GM18951 (cell line): ENCODE results near the gene TRPC1.
"Not testable (repeated sequence)": the region's sequence is repeated elsewhere in the genome, so short reads cannot be mapped to it uniquely, and the experiment has no call there.

Experiments used
- POLR2A ChIP-seq: IDR thresholded peaks from 4 replicates; pipeline ENCODE4 v1.6.1; 2011; ENCODE audit warnings: mild to moderate bottlenecking; ENCODE audit not compliant: insufficient read length, insufficient read depth; ENCODE audit errors: extremely low read depth
- in situ Hi-C: fragments of 300-500 bp; cut with MboI; formaldehyde crosslinking; loops from one replicate; pipeline ENCODE4 v1.12.0; 2022; ENCODE audit warnings: low sequenced_read_pairs, mixed read lengths, inconsistent platforms; ENCODE audit not compliant: unreplicated experiment

Gene TRPC1

GRCh38 chr3:142723968-142724681 lies at the start of gene TRPC1:
TRPC1 (plus strand) TSS chr3:142724034; CDS start chr3:142724560, 526 bp downstream.
- peak; percentile 66 for TF ChIP-seq POLR2A
- in situ Hi-C loops, result no loop called here

- TF ChIP-seq POLR2A, result no peak
- in situ Hi-C loops, result no loop called here
Measured at GRCh38 chr3:142676151-142676550, 47.7 kb upstream of the TRPC1 start.

GRCh38 chr3:142680710-142681109 lies 43.1 kb upstream of the TRPC1 start:
- in situ Hi-C loops, result no loop called here

GRCh38 chr3:142690613-142691012 lies 33.2 kb upstream of the TRPC1 start:
- in situ Hi-C loops, result no loop called here

More at GRCh38 chr3:142680710-142681109, 43.1 kb upstream of the TRPC1 start:
- TF ChIP-seq POLR2A, result no peak

GRCh38 chr3:142691527-142691926 lies 32.3 kb upstream of the TRPC1 start:
- no peak for TF ChIP-seq POLR2A
- in situ Hi-C loops, result no loop called here

More at GRCh38 chr3:142690613-142691012, 33.2 kb upstream of the TRPC1 start:
- TF ChIP-seq POLR2A, result no peak

- in situ Hi-C loops, result no loop called here
Measured at GRCh38 chr3:142693136-142693853, 30.5 kb upstream of the TRPC1 start.

GRCh38 chr3:142694225-142694624 lies 29.6 kb upstream of the TRPC1 start:
- in situ Hi-C loops, result no loop called here
- TF ChIP-seq POLR2A, result no peak

More at GRCh38 chr3:142693136-142693853, 30.5 kb upstream of the TRPC1 start:
- no peak for TF ChIP-seq POLR2A

- in situ Hi-C loops, result no loop called here
- no peak for TF ChIP-seq POLR2A
Measured at GRCh38 chr3:142705198-142705597, 18.6 kb upstream of the TRPC1 start.

GRCh38 chr3:142706321-142707127 lies 17.3 kb upstream of the TRPC1 start:
- in situ Hi-C loops, result no loop called here
- no peak for TF ChIP-seq POLR2A

- in situ Hi-C loops, result no loop called here
- TF ChIP-seq POLR2A, result no peak
Measured at GRCh38 chr3:142709207-142709606, 14.6 kb upstream of the TRPC1 start.

GRCh38 chr3:142714882-142715281 lies 9.0 kb upstream of the TRPC1 start:
- in situ Hi-C loops, result not testable (repeated sequence)

- in situ Hi-C loops, result no loop called here
- TF ChIP-seq POLR2A, result no peak
Measured at GRCh38 chr3:142716102-142716501, 7.7 kb upstream of the TRPC1 start.

GRCh38 chr3:142723665-142723967 lies 218 bp upstream of the TRPC1 start:
- in situ Hi-C loops, result no loop called here
- TF ChIP-seq POLR2A, result no peak

GRCh38 chr3:142724682-142725356 lies 985 bp downstream of the TRPC1 start:
- no peak for TF ChIP-seq POLR2A
- in situ Hi-C loops, result no loop called here
